VCaP (cell line): ENCODE measurements around the gene IL17C.

ENCODE experiments used
- H3K27ac ChIP-seq: fragments of 450-650 bp; 2 replicates; pipeline ENCODE4 v1.5.1; 2017
- TF ChIP-seq, protein P1 (sequence below): fragments of 450-650 bp; conservative IDR thresholded peaks from 2 replicates; pipeline ENCODE4 v1.5.1; 2017; ENCODE audit warnings: mild to moderate bottlenecking, moderate library complexity

IL17C gene

GRCh38 chr16:88630433-88630832, 7.9 kb upstream of the IL17C start:
- TF ChIP-seq, protein P1, sequence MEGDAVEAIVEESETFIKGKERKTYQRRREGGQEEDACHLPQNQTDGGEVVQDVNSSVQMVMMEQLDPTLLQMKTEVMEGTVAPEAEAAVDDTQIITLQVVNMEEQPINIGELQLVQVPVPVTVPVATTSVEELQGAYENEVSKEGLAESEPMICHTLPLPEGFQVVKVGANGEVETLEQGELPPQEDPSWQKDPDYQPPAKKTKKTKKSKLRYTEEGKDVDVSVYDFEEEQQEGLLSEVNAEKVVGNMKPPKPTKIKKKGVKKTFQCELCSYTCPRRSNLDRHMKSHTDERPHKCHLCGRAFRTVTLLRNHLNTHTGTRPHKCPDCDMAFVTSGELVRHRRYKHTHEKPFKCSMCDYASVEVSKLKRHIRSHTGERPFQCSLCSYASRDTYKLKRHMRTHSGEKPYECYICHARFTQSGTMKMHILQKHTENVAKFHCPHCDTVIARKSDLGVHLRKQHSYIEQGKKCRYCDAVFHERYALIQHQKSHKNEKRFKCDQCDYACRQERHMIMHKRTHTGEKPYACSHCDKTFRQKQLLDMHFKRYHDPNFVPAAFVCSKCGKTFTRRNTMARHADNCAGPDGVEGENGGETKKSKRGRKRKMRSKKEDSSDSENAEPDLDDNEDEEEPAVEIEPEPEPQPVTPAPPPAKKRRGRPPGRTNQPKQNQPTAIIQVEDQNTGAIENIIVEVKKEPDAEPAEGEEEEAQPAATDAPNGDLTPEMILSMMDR, result no peak

GRCh38 chr16:88630941-88631340, 7.4 kb upstream of the IL17C start:
- TF ChIP-seq, protein P1, result no peak

More at GRCh38 chr16:88630433-88630832, 7.9 kb upstream of the IL17C start:
- no peak overlapping the region for H3K27ac ChIP-seq

DNA sequence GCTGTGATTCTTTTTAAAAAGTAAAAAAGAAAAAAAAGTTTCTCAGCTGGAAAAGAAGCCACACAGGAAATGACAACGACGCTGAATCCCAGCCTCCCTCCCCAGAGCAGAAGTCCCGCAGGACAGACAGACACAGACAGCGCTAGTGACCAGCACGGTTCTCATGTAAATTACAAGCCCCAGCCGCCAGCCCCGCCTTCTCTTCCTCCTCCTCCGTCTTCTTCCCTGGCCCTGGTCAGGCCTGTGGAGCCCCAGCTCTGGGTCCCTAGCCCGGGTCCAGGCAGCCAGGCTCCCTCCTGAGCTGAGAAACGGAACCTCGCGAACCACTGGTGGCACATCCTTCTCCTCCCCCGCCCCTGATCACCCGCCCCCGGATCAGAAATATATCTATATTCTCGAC, 7.0 kb upstream of the IL17C start:
- no peak overlapping the region for H3K27ac ChIP-seq
- TF ChIP-seq, protein P1, result no peak

More at GRCh38 chr16:88630941-88631340, 7.4 kb upstream of the IL17C start:
- H3K27ac ChIP-seq, result no peak overlapping the region

GRCh38 chr16:88631920-88632586, 6.3 kb upstream of the IL17C start:
- no peak overlapping the region for H3K27ac ChIP-seq
- TF ChIP-seq, protein P1, result no peak

DNA sequence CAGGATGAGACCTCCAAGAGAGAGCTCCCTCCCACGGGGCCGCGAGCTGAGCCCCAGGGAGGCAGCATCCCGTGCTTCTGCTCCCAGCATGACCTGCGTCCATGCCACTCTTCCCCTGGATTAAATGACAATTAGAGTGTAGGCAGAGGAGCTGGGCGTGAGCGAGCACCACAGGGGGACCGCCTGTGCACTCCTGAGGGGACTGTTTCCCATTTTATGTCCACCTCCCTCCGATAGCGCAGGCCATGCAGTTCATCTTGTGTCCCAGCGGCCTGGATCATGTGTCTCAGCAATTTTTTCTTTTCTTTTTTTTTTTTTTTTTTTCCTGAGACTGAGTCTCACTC, 5.8 kb upstream of the IL17C start:
- TF ChIP-seq, protein P1, result no peak
- no peak overlapping the region for H3K27ac ChIP-seq

GRCh38 chr16:88633684-88634140, 4.7 kb upstream of the IL17C start:
- TF ChIP-seq, protein P1, result no peak
- H3K27ac ChIP-seq, result no peak overlapping the region

GRCh38 chr16:88634141-88634993, 4.0 kb upstream of the IL17C start:
- H3K27ac ChIP-seq, result no peak overlapping the region
- TF ChIP-seq, protein P1, result no peak
